ENCODE results near the gene PCSK5.

PCSK5 gene

GRCh38 chr9:76032797-76033373 lies 142.4 kb downstream of the PCSK5 start:
- no peak overlapping the region for H3K4me3 ChIP-seq (ENCODE audit: low read length)
- DNase-seq (ENCODE audit: low read depth) = no peak
- TF ChIP-seq CTCF (IDR thresholded peaks at IDR 0.05; ENCODE audit: insufficient read depth, low read depth, low read length, missing control alignments) = no peak

- DNase-seq (ENCODE audit: low read depth) = no peak
- H3K4me3 ChIP-seq (ENCODE audit: low read length) = no peak overlapping the region
- no peak for TF ChIP-seq CTCF (IDR thresholded peaks at IDR 0.05; ENCODE audit: insufficient read depth, low read depth, low read length, missing control alignments)
These were observed 143.6 kb downstream of the PCSK5 start for GRCh38 chr9:76034049-76034448.

GRCh38 chr9:76036762-76037161 lies 146.3 kb downstream of the PCSK5 start:
- H3K4me3 ChIP-seq (ENCODE audit: low read length) = no peak overlapping the region
- TF ChIP-seq CTCF (IDR thresholded peaks at IDR 0.05; ENCODE audit: insufficient read depth, low read depth, low read length, missing control alignments) = no peak
- DNase-seq (ENCODE audit: low read depth) = no peak

- no peak overlapping the region for H3K4me3 ChIP-seq (ENCODE audit: low read length)
- no peak for DNase-seq (ENCODE audit: low read depth)
- no peak for TF ChIP-seq CTCF (IDR thresholded peaks at IDR 0.05; ENCODE audit: insufficient read depth, low read depth, low read length, missing control alignments)
These were observed 147.2 kb downstream of the PCSK5 start for GRCh38 chr9:76037587-76038225.

GRCh38 chr9:76038431-76038830 lies 148.0 kb downstream of the PCSK5 start:
- no peak for TF ChIP-seq CTCF (IDR thresholded peaks at IDR 0.05; ENCODE audit: insufficient read depth, low read depth, low read length, missing control alignments)
- no peak for DNase-seq (ENCODE audit: low read depth)
- no peak overlapping the region for H3K4me3 ChIP-seq (ENCODE audit: low read length)

- TF ChIP-seq CTCF (IDR thresholded peaks at IDR 0.05; ENCODE audit: insufficient read depth, low read depth, low read length, missing control alignments) = no peak
- H3K4me3 ChIP-seq (ENCODE audit: low read length) = no peak overlapping the region
- no peak for DNase-seq (ENCODE audit: low read depth)
These were observed 153.9 kb downstream of the PCSK5 start for GRCh38 chr9:76044266-76044819.

GRCh38 chr9:76045221-76045620 lies 154.7 kb downstream of the PCSK5 start:
- DNase-seq (ENCODE audit: low read depth) = no peak
- TF ChIP-seq CTCF (IDR thresholded peaks at IDR 0.05; ENCODE audit: insufficient read depth, low read depth, low read length, missing control alignments) = no peak
- H3K4me3 ChIP-seq (ENCODE audit: low read length) = no peak overlapping the region

Measured in epithelial cell of esophagus (primary cell).